Upper lobe of right lung (tissue), 1 donor: ENCODE results near the gene SUSD4. TPM values are rescaled to one million over a fixed set of nuclear protein-coding genes. Genes with fewer than 3 reads are reported as not detected.
A peak's percentile ranks its signal among the peaks of the same experiment; 100 is the strongest.

Experiments
- ATAC-seq: fragments of 200-7000 bp; cut with Tn5 transposase; one replicate; pipeline ENCODE4 v1.9.1; 2020; ENCODE audit warnings: mild to moderate bottlenecking, moderate library complexity
- DNase-seq: peaks from one replicate; pipeline ENCODE4 v3.0.0-alpha.2; 2020
- H3K27ac ChIP-seq: fragments of 200-600 bp; one replicate; pipeline ENCODE4 v1.8.0; 2022
- H3K27me3 ChIP-seq: fragments of 200-600 bp; one replicate; pipeline ENCODE4 v1.8.0; 2022; ENCODE audit warnings: mild to moderate bottlenecking
- H3K36me3 ChIP-seq: fragments of 200-600 bp; one replicate; pipeline ENCODE4 v1.8.0; 2022
- H3K4me1 ChIP-seq: fragments of 200-600 bp; one replicate; pipeline ENCODE4 v1.8.0; 2022
- H3K4me3 ChIP-seq: fragments of 200-600 bp; one replicate; pipeline ENCODE4 v1.8.0; 2022; ENCODE audit warnings: mild to moderate bottlenecking
- H3K9me3 ChIP-seq: fragments of 200-600 bp; one replicate; pipeline ENCODE4 v1.8.0; 2022
- CTCF ChIP-seq: fragments of 200-600 bp; IDR thresholded peaks from one replicate; pipeline ENCODE4 v1.8.0; 2022; ENCODE audit warnings: antibody characterized with exemption
- intact Hi-C: fragments of 100-400 bp; cut with DNase I; formaldehyde crosslinking; loops from one replicate; pipeline ENCODE4 v1.11.0; 2022
- total RNA-seq: library from RNA; stranded (reverse); fragmentation: NEBNext Ultra II Directional; extraction: Animal tissue kit (Norgen Biotek cat#: 25700); gene quantifications from one replicate; pipeline ENCODE4 v1.2.1, GENCODE V29; 2021
- donor health status: DM: no; HTN: yes; CAD: no; lungs with severe emphysema.

Gene SUSD4
- total RNA-seq, 1 donor from 2014 or later: 2.2 TPM

GRCh38 chr1:223208164-223209076 is 155.6 kb downstream of the SUSD4 start:
- no peak for TF ChIP-seq CTCF
- no peak overlapping the region for H3K27ac ChIP-seq
- no peaks in the 10 kb centered on the region for H3K27me3 ChIP-seq
- H3K36me3 ChIP-seq: no peaks in the 10 kb centered on the region
- ATAC-seq (no peak), DNase-seq (no peak)
- no peaks in the 10 kb centered on the region for H3K9me3 ChIP-seq
- intact Hi-C loops: no loop called here
- H3K4me1 ChIP-seq: no peaks in the 10 kb centered on the region
- H3K4me3 ChIP-seq: no peak overlapping the region

- Histone ChIP-seq H3K36me3 (no peaks in the 10 kb centered on the region), H3K9me3 (no peaks in the 10 kb centered on the region), H3K4me3 (no peak overlapping the region), H3K27me3 (no peaks in the 10 kb centered on the region), H3K27ac (no peak overlapping the region), H3K4me1 (no peaks in the 10 kb centered on the region)
- no peak for DNase-seq
- TF ChIP-seq CTCF: no peak
- intact Hi-C loops: no loop called here
- ATAC-seq: no peak
Measured at GRCh38 chr1:223207293-223208066, 156.5 kb downstream of the SUSD4 start.

GRCh38 chr1:223204424-223204823 is 159.6 kb downstream of the SUSD4 start:
- no peak for ATAC-seq
- Histone ChIP-seq H3K9me3 (no peaks in the 10 kb centered on the region), H3K27me3 (no peaks in the 10 kb centered on the region), H3K27ac (no peak overlapping the region), H3K36me3 (no peaks in the 10 kb centered on the region), H3K4me1 (no peaks in the 10 kb centered on the region), H3K4me3 (no peak overlapping the region)
- intact Hi-C loops: no loop called here
- no peak for TF ChIP-seq CTCF
- no peak for DNase-seq

GRCh38 chr1:223203694-223204093 is 160.3 kb downstream of the SUSD4 start:
- DNase-seq (no peak), ATAC-seq (no peak)
- Histone ChIP-seq H3K36me3 (no peaks in the 10 kb centered on the region), H3K4me1 (no peaks in the 10 kb centered on the region), H3K27me3 (no peaks in the 10 kb centered on the region), H3K9me3 (no peaks in the 10 kb centered on the region), H3K4me3 (no peak overlapping the region), H3K27ac (no peak overlapping the region)
- TF ChIP-seq CTCF: no peak
- intact Hi-C loops: no loop called here

- H3K27ac ChIP-seq: no peak overlapping the region
- ATAC-seq (peak; percentile 7), DNase-seq (no peak)
- TF ChIP-seq CTCF: no peak
- H3K4me1 ChIP-seq: no peaks in the 10 kb centered on the region
- H3K36me3 ChIP-seq: no peaks in the 10 kb centered on the region
- H3K4me3 ChIP-seq: no peak overlapping the region
- H3K27me3 ChIP-seq: no peaks in the 10 kb centered on the region
- no peaks in the 10 kb centered on the region for H3K9me3 ChIP-seq
- intact Hi-C loops: no loop called here
Measured at GRCh38 chr1:223203034-223203408, 161.0 kb downstream of the SUSD4 start.
